Endothelial cell (in vitro differentiated cells): Measurements from ENCODE around the gene OR6C75. TPM values are rescaled to one million over a fixed set of nuclear protein-coding genes. Genes with fewer than 3 reads are reported as not detected.
"Not testable (repeated sequence)": the region's sequence is repeated elsewhere in the genome, so short reads cannot be mapped to it uniquely, and the experiment has no call there.

Experiments
- DNase-seq: peaks from one replicate; pipeline ENCODE4 v3.0.0; 2021; ENCODE audit warnings: low spot score
- H3K27ac Mint-ChIP-seq: one replicate; pipeline ENCODE4 v1.8.0; 2021; ENCODE audit warnings: mixed read lengths, inconsistent platforms; ENCODE audit not compliant: unreplicated experiment
- H3K27me3 Mint-ChIP-seq: one replicate; pipeline ENCODE4 v1.8.0; 2021; ENCODE audit warnings: mild to moderate bottlenecking, moderate library complexity, mixed read lengths, inconsistent platforms; ENCODE audit not compliant: unreplicated experiment
- H3K36me3 Mint-ChIP-seq: one replicate; pipeline ENCODE4 v1.8.0; 2021; ENCODE audit warnings: mild to moderate bottlenecking, low read depth, mixed read lengths, inconsistent platforms; ENCODE audit not compliant: unreplicated experiment
- H3K4me1 Mint-ChIP-seq: one replicate; pipeline ENCODE4 v1.8.0; 2021; ENCODE audit warnings: mild to moderate bottlenecking, mixed read lengths, inconsistent platforms; ENCODE audit not compliant: unreplicated experiment
- H3K4me3 Mint-ChIP-seq: one replicate; pipeline ENCODE4 v1.8.0; 2021; ENCODE audit warnings: mild to moderate bottlenecking, mixed read lengths, inconsistent platforms; ENCODE audit not compliant: unreplicated experiment
- H3K9me3 Mint-ChIP-seq: one replicate; pipeline ENCODE4 v1.8.0; 2021; ENCODE audit warnings: mixed read lengths, inconsistent platforms; ENCODE audit not compliant: unreplicated experiment
- CTCF ChIP-seq: fragments of 200-600 bp; sonication (generic); IDR thresholded peaks from one replicate; pipeline ENCODE4 v1.5.0; 2021; ENCODE audit warnings: antibody characterized with exemption; ENCODE audit not compliant: unreplicated experiment
- total RNA-seq: library from RNA; stranded (reverse); fragmentation: NEBNext Ultra II Directional; extraction: Animal tissue kit (Norgen Biotek cat#: 25700); gene quantifications from one replicate; pipeline ENCODE4 v1.2.1, GENCODE V29; 2021; ENCODE audit not compliant: unreplicated experiment

OR6C75 gene
- total RNA-seq, 1 donor from 2014 or later: not detected

GRCh38 chr12:55336002-55336401, 26.8 kb upstream of the OR6C75 start:
- H3K9me3 Mint-ChIP-seq: no peaks in the 10 kb centered on the region
- H3K4me1 Mint-ChIP-seq: no peaks in the 10 kb centered on the region
- H3K4me3 Mint-ChIP-seq: no peak overlapping the region
- TF ChIP-seq CTCF: no peak
- no peak overlapping the region for H3K27ac Mint-ChIP-seq
- no peak for DNase-seq
- no peaks in the 10 kb centered on the region for H3K27me3 Mint-ChIP-seq
- H3K36me3 Mint-ChIP-seq: no peaks in the 10 kb centered on the region

- not testable (repeated sequence) for H3K4me1 Mint-ChIP-seq, H3K36me3 Mint-ChIP-seq, H3K9me3 Mint-ChIP-seq, DNase-seq, H3K27me3 Mint-ChIP-seq, H3K4me3 Mint-ChIP-seq, H3K27ac Mint-ChIP-seq
These were observed 7.4 kb upstream of the OR6C75 start for GRCh38 chr12:55355338-55355737.

GRCh38 chr12:55365086-55365485, 2.3 kb downstream of the OR6C75 start:
- no peaks in the 10 kb centered on the region for H3K4me1 Mint-ChIP-seq
- no peaks in the 10 kb centered on the region for H3K9me3 Mint-ChIP-seq
- no peaks in the 10 kb centered on the region for H3K27me3 Mint-ChIP-seq
- TF ChIP-seq CTCF: no peak
- H3K4me3 Mint-ChIP-seq: no peak overlapping the region
- no peaks in the 10 kb centered on the region for H3K36me3 Mint-ChIP-seq
- no peak overlapping the region for H3K27ac Mint-ChIP-seq
- DNase-seq: no peak

- TF ChIP-seq CTCF: no peak
These were observed 9.7 kb downstream of the OR6C75 start for GRCh38 chr12:55372521-55372920.

GRCh38 chr12:55385891-55386290, 23.1 kb downstream of the OR6C75 start:
- no peak for DNase-seq
- H3K27ac Mint-ChIP-seq: peak overlapping the region; percentile 62
- H3K4me3 Mint-ChIP-seq: no peak overlapping the region
- H3K4me1 Mint-ChIP-seq: peaks cover 13% of the 10 kb centered on the region
- no peaks in the 10 kb centered on the region for H3K9me3 Mint-ChIP-seq
- no peaks in the 10 kb centered on the region for H3K27me3 Mint-ChIP-seq
- TF ChIP-seq CTCF: no peak
- H3K36me3 Mint-ChIP-seq: no peaks in the 10 kb centered on the region

More at GRCh38 chr12:55372521-55372920, 9.7 kb downstream of the OR6C75 start:
- Mint-ChIP-seq H3K4me3 (no peak overlapping the region), H3K9me3 (no peaks in the 10 kb centered on the region), H3K27me3 (no peaks in the 10 kb centered on the region), H3K27ac (no peak overlapping the region), H3K4me1 (no peaks in the 10 kb centered on the region), H3K36me3 (no peaks in the 10 kb centered on the region)
- DNase-seq: no peak
